Keratinocyte (primary cell): ENCODE measurements around the gene ZNF358. TPM values are rescaled to one million over a fixed set of nuclear protein-coding genes. Genes with fewer than 3 reads are reported as not detected.

ENCODE experiments used
- DNase-seq: peaks from one replicate; pipeline ENCODE4 v3.0.0-alpha.2; 2011; ENCODE audit warnings: low read depth, missing footprints, low spot score
- FAIRE-seq: peaks from 2 replicates; lab custom pipeline; 2011; peaks lifted over from hg19 to GRCh38; lab: Jason Lieb, UNC
- H2AFZ ChIP-seq: 2 replicates; pipeline ENCODE4 v1.6.0; 2012; ENCODE audit warnings: low read length, control low read depth, inconsistent platforms; ENCODE audit not compliant: control insufficient read depth
- H3K27ac ChIP-seq: 2 replicates; pipeline ENCODE4 v1.5.1; 2011; ENCODE audit warnings: low read length; ENCODE audit not compliant: control insufficient read depth, insufficient read depth
- H3K27me3 ChIP-seq: 3 replicates; pipeline ENCODE4 v1.6.0; 2011; ENCODE audit warnings: low read length; ENCODE audit not compliant: control insufficient read depth, insufficient read depth; ENCODE audit errors: extremely low read depth
- H3K36me3 ChIP-seq, 2 experiments: 2 replicates in 1 of 2; 3 replicates in 1 of 2; pipeline ENCODE4 v1.5.1; 2011; ENCODE audit warnings: low read length in 2 of 2, mild to moderate bottlenecking in 1 of 2; ENCODE audit not compliant: control insufficient read depth in 2 of 2, insufficient read depth in 2 of 2; ENCODE audit errors: extremely low read depth in 1 of 2
- H3K4me1 ChIP-seq: 3 replicates; pipeline ENCODE4 v1.5.1; 2011; ENCODE audit warnings: low read length; ENCODE audit not compliant: control insufficient read depth, insufficient read depth; ENCODE audit errors: extremely low read depth
- H3K4me2 ChIP-seq: 3 replicates; pipeline ENCODE4 v1.6.0; 2011; ENCODE audit warnings: low read depth, low read length; ENCODE audit not compliant: control insufficient read depth, insufficient read depth; ENCODE audit errors: extremely low read depth
- H3K4me3 ChIP-seq, 3 experiments: fragments of 200-600 bp in 1 of 3; sonication (generic) in 1 of 3; 2 replicates in 2 of 3; 3 replicates in 1 of 3; pipeline ENCODE4 v1.5.1; 2011 to 2016; ENCODE audit warnings: low read length in 3 of 3, mild to moderate bottlenecking in 3 of 3, control low read depth in 2 of 3, inconsistent platforms in 1 of 3, low read depth in 1 of 3, mixed read lengths in 1 of 3, mixed run types in 1 of 3, moderate library complexity in 1 of 3; ENCODE audit not compliant: control insufficient read depth in 2 of 3, insufficient read depth in 2 of 3; ENCODE audit errors: extremely low read depth in 1 of 3
- H3K79me2 ChIP-seq: 2 replicates; pipeline ENCODE4 v1.6.0; 2012; ENCODE audit warnings: low read length; ENCODE audit not compliant: control insufficient read depth, insufficient read depth
- H3K9ac ChIP-seq: 3 replicates; pipeline ENCODE4 v1.6.0; 2011; ENCODE audit warnings: low read length; ENCODE audit not compliant: control insufficient read depth, insufficient read depth; ENCODE audit errors: extremely low read depth
- H3K9me1 ChIP-seq: 3 replicates; pipeline ENCODE4 v1.6.0; 2011; ENCODE audit warnings: low read length; ENCODE audit not compliant: control insufficient read depth, insufficient read depth; ENCODE audit errors: extremely low read depth
- H3K9me3 ChIP-seq: 2 replicates; pipeline ENCODE4 v1.5.1; 2012; ENCODE audit warnings: low read depth, low read length; ENCODE audit not compliant: control insufficient read depth
- H4K20me1 ChIP-seq: 3 replicates; pipeline ENCODE4 v1.6.0; 2011; ENCODE audit warnings: low read length; ENCODE audit not compliant: control insufficient read depth, insufficient read depth; ENCODE audit errors: extremely low read depth
- EZH2 ChIP-seq: IDR thresholded peaks from one replicate; pipeline ENCODE4 v1.6.1; 2012; ENCODE audit warnings: inconsistent platforms, mild to moderate bottlenecking, low read length, moderate library complexity
- dilution Hi-C: fragments of 300-500 bp; cut with MboI; formaldehyde crosslinking; loops from one replicate; pipeline ENCODE4 v1.7.0; 2020; ENCODE audit warnings: low sequenced_read_pairs; ENCODE audit not compliant: extremely low pct_ligation_motif_present
- polyA plus RNA-seq, 5 experiments: library from polyadenylated mRNA; depleted of rRNA in 3 of 5; stranded (reverse) in 3 of 5; stranded (forward) in 1 of 5; unstranded in 1 of 5; fragments of >200 nt; gene quantifications; 1 replicate in 1 of 5; 2 replicates in 3 of 5; 3 replicates in 1 of 5; pipeline versions ENCODE4 v1.2.1 to v1.2.3, GENCODE V29; 2011 to 2012; ENCODE audit warnings: missing spikeins in 2 of 5, low read depth in 1 of 5, low replicate concordance in 1 of 5
- TF ChIP-seq, protein P1 (sequence below), 3 experiments: IDR thresholded peaks in 1 of 3; conservative IDR thresholded peaks in 1 of 3; optimal IDR thresholded peaks in 1 of 3; 2 replicates in 2 of 3; 3 replicates in 1 of 3; pipeline versions ENCODE3 to v1.5.1; 2011; ENCODE audit warnings: low read length in 3 of 3, mild to moderate bottlenecking in 3 of 3, moderate library complexity in 2 of 3, control low read depth in 1 of 3, inconsistent platforms in 1 of 3; ENCODE audit not compliant: insufficient read depth in 2 of 3; ENCODE audit errors: extremely low read depth in 1 of 3

ZNF358 gene
- polyA plus RNA-seq, 1 donor (not counting 4 experiments of a cell fraction or from before 2014, with no cell fraction given) = 8.5 TPM

GRCh38 chr19:7482584-7483439, 33.1 kb upstream of the ZNF358 start:
- Histone ChIP-seq H3K79me2 (no peaks in the 10 kb centered on the region), H3K9ac (no peak overlapping the region), H3K27ac (no peak overlapping the region), H3K4me2 (peak overlapping the region; percentile 60), H3K4me3 (no peak overlapping the region), H3K9me1 (no peaks in the 10 kb centered on the region), H4K20me1 (no peaks in the 10 kb centered on the region), H2AFZ (peak overlapping the region; percentile 70), H3K9me3 (no peaks in the 10 kb centered on the region), H3K36me3 (no peaks in the 10 kb centered on the region), H3K4me1 (peaks cover 21% of the 10 kb centered on the region), H3K27me3 (no peaks in the 10 kb centered on the region)
- DNase-seq = peak; percentile 70
- FAIRE-seq = no peak
- dilution Hi-C loops = no loop called here
- TF ChIP-seq EZH2 = no peak
- TF ChIP-seq, protein P1, sequence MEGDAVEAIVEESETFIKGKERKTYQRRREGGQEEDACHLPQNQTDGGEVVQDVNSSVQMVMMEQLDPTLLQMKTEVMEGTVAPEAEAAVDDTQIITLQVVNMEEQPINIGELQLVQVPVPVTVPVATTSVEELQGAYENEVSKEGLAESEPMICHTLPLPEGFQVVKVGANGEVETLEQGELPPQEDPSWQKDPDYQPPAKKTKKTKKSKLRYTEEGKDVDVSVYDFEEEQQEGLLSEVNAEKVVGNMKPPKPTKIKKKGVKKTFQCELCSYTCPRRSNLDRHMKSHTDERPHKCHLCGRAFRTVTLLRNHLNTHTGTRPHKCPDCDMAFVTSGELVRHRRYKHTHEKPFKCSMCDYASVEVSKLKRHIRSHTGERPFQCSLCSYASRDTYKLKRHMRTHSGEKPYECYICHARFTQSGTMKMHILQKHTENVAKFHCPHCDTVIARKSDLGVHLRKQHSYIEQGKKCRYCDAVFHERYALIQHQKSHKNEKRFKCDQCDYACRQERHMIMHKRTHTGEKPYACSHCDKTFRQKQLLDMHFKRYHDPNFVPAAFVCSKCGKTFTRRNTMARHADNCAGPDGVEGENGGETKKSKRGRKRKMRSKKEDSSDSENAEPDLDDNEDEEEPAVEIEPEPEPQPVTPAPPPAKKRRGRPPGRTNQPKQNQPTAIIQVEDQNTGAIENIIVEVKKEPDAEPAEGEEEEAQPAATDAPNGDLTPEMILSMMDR (optimal IDR thresholded peaks at IDR 0.05 in 1 of 3, IDR thresholded peaks at IDR 0.05 in 1 of 3, conservative IDR thresholded peaks at IDR 0.05 in 1 of 3; ENCODE audit: extremely low read depth in 1 of 3, insufficient read depth in 2 of 3, low read length in 3 of 3) = no peak

DNA sequence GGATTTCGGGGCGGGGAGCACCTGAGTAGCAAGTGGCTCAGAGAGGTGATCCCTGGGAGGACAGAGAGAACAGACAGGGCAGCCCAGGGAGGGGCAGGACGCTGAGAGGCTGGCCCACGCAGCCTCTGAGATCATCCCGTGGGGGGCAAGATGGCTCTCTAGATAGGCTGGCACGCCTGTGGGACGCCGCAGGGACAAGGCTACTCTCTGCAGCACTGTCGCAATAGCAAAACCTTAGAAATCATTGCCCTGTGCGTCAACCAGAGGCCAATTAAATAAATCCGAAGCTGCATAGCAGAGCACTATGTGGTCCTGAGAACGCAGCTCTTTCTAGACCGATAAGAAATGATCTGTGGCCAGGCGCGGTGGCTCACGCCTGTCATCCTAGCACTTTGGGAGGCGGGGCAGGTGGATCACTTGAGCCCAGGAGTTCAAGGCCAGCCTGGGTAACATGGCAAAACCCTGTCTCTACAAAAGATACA, 32.1 kb upstream of the ZNF358 start:
- no peak overlapping the region for H3K9ac ChIP-seq
- no peaks in the 10 kb centered on the region for H3K9me3 ChIP-seq
- H3K27me3 ChIP-seq = no peaks in the 10 kb centered on the region
- FAIRE-seq = no peak
- H4K20me1 ChIP-seq = no peaks in the 10 kb centered on the region
- TF ChIP-seq, protein P1 (optimal IDR thresholded peaks at IDR 0.05 in 1 of 3, IDR thresholded peaks at IDR 0.05 in 1 of 3, conservative IDR thresholded peaks at IDR 0.05 in 1 of 3; ENCODE audit: extremely low read depth in 1 of 3, insufficient read depth in 2 of 3, low read length in 3 of 3) = no peak
- no peak for TF ChIP-seq EZH2
- no peak overlapping the region for H3K27ac ChIP-seq
- H3K4me1 ChIP-seq = peaks cover 23% of the 10 kb centered on the region
- no peak for DNase-seq
- H3K9me1 ChIP-seq = no peaks in the 10 kb centered on the region
- no peak overlapping the region for H3K4me3 ChIP-seq
- H3K4me2 ChIP-seq = no peak overlapping the region
- H3K36me3 ChIP-seq = no peaks in the 10 kb centered on the region
- H3K79me2 ChIP-seq = no peaks in the 10 kb centered on the region
- peak overlapping the region; percentile 70 for H2AFZ ChIP-seq
- dilution Hi-C loops = no loop called here
